NCI-H1694 treated with DMSO at 0.1 percent for 48 hours (cell line): ENCODE results near the gene SIRT3.
"Not testable (repeated sequence)": the region's sequence is repeated elsewhere in the genome, so short reads cannot be mapped to it uniquely, and the experiment has no call there.

Source experiments
- DNase-seq: peaks from one replicate; lab custom pipeline; 2025; lab: John Stamatoyannopoulos, UW

Gene SIRT3

GRCh38 chr11:270451-271318, 34.5 kb upstream of the SIRT3 start:
- no peak for DNase-seq

- no peak for DNase-seq
Observed at GRCh38 chr11:269146-269890, 33.2 kb upstream of the SIRT3 start.

- not testable (repeated sequence) for DNase-seq
Observed at GRCh38 chr11:268716-269145, 32.6 kb upstream of the SIRT3 start.

- DNase-seq: no peak
Observed at GRCh38 chr11:267491-267994, 31.4 kb upstream of the SIRT3 start.

- no peak for DNase-seq
Observed at GRCh38 chr11:266676-267439, 30.7 kb upstream of the SIRT3 start.

- DNase-seq: no peak
Observed at GRCh38 chr11:261624-262023, 25.5 kb upstream of the SIRT3 start.

- DNase-seq: no peak
Observed at GRCh38 chr11:259413-259812, 23.3 kb upstream of the SIRT3 start.

- DNase-seq: no peak
Observed at GRCh38 chr11:257766-258493, 21.8 kb upstream of the SIRT3 start.

- DNase-seq: no peak
Observed at GRCh38 chr11:256952-257737, 21.0 kb upstream of the SIRT3 start.

- DNase-seq: no peak
Observed at GRCh38 chr11:255816-256215, 19.7 kb upstream of the SIRT3 start.

- no peak for DNase-seq
Observed at GRCh38 chr11:255176-255575, 19.0 kb upstream of the SIRT3 start.

- no peak for DNase-seq
Observed at GRCh38 chr11:253886-254270, 17.7 kb upstream of the SIRT3 start.

GRCh38 chr11:253160-253885, 17.2 kb upstream of the SIRT3 start:
- no peak for DNase-seq

GRCh38 chr11:252666-253065, 16.5 kb upstream of the SIRT3 start:
- DNase-seq: no peak

GRCh38 chr11:251550-251949, 15.4 kb upstream of the SIRT3 start:
- DNase-seq: no peak

GRCh38 chr11:250740-251299, 14.7 kb upstream of the SIRT3 start:
- peak; percentile 51 for DNase-seq

- no peak for DNase-seq
Observed at GRCh38 chr11:250274-250673, 14.1 kb upstream of the SIRT3 start.

GRCh38 chr11:249062-249461, 12.9 kb upstream of the SIRT3 start:
- no peak for DNase-seq

- DNase-seq: no peak
Observed at GRCh38 chr11:244376-244775, 8.2 kb upstream of the SIRT3 start.

GRCh38 chr11:241634-242033, 5.5 kb upstream of the SIRT3 start:
- no peak for DNase-seq
